Ovary (tissue), 9 donors: ENCODE measurements around the gene DENND6A. TPM values are rescaled to one million over a fixed set of nuclear protein-coding genes. Genes with fewer than 3 reads are reported as not detected.

Source experiments
- DNase-seq, 5 donors: peaks; one replicate each; pipeline ENCODE4 v3.0.0-alpha.2; 2019 to 2020
- H3K27ac ChIP-seq, 2 donors: fragments of 200-600 bp; one replicate each; pipeline versions ENCODE4 v1.5.1 to v1.8.0; 2019 to 2022
- H3K27me3 ChIP-seq: fragments of 200-600 bp; one replicate; pipeline ENCODE4 v1.8.0; 2022
- H3K36me3 ChIP-seq: fragments of 200-600 bp; sonication (generic); one replicate; pipeline ENCODE4 v1.5.1; 2019
- H3K4me1 ChIP-seq: one replicate; pipeline ENCODE4 v1.8.1; 2013; ENCODE audit warnings: mild to moderate bottlenecking, moderate library complexity; ENCODE audit not compliant: insufficient read depth
- H3K4me3 ChIP-seq: fragments of 200-600 bp; sonication (generic); one replicate; pipeline ENCODE4 v1.5.1; 2017
- H3K9me3 ChIP-seq, 2 donors: fragments of 200-600 bp in 1 of 2; sonication (generic) in 1 of 2; one replicate each; pipeline versions ENCODE4 v1.5.1 to v1.8.1; 2013 to 2019; ENCODE audit warnings: mild to moderate bottlenecking in 1 of 2, moderate library complexity in 1 of 2
- CTCF ChIP-seq, 3 donors: fragments of 450-650 bp in 2 of 3; fragments of 200-600 bp in 1 of 3; IDR thresholded peaks; one replicate each; pipeline versions ENCODE4 v1.5.1 to v1.8.0; 2016 to 2022; ENCODE audit warnings: antibody characterized with exemption in 3 of 3, mild to moderate bottlenecking in 1 of 3
- EP300 ChIP-seq: sonication (generic); formaldehyde crosslinking; IDR thresholded peaks from one replicate; pipeline ENCODE4 v1.6.1; 2017; ENCODE audit warnings: antibody characterized with exemption
- POLR2A ChIP-seq: fragments of 450-650 bp; IDR thresholded peaks from one replicate; pipeline ENCODE4 v1.6.1; 2017; ENCODE audit warnings: antibody characterized with exemption, mild to moderate bottlenecking, moderate library complexity
- WGBS, 3 donors: extraction: QIAGEN DNeasy Blood & Tissue Kit in 1 of 3; methylation state at CpG; one replicate each; pipeline versions ENCODE4 v1.1.5 to v1.1.7; 2013 to 2017; 5-methylcytosine and 5-hydroxymethylcytosine counted together
- intact Hi-C, 4 donors: fragments of 100-400 bp; cut with DNase I; formaldehyde crosslinking; loops; one replicate each; pipeline versions ENCODE4 v1.11.0 to v1.15.1; 2022 to 2023
- polyA plus RNA-seq, 2 donors: library from polyadenylated mRNA; stranded (reverse); fragments of 200-250 nt in 1 of 2; fragments of 350-450 nt in 1 of 2; fragmentation: Illumina TruSeq in 1 of 2; extraction: RNeasy Lipid Tissue Mini Kit (QIAGEN cat#74804) in 1 of 2; gene quantifications; one replicate each; pipeline ENCODE4 v1.2.3, GENCODE V29; 2013 to 2014
- total RNA-seq, 7 donors: library from RNA; depleted of rRNA in 2 of 7; stranded (reverse); fragments of >200 nt in 2 of 7; fragmentation: NEBNext Ultra II Directional in 3 of 7; extraction: Animal tissue kit (Norgen Biotek cat#: 25700) in 3 of 7; gene quantifications; one replicate each; pipeline versions ENCODE4 v1.1.0 to v1.2.4, GENCODE V29; 2016 to 2023
- donor health status: DM: no; HTN: no; CAD: no; lungs with moderate emphysema.
- donor health status: DM: no; HTN: no; CAD: no.
- donor health status: Bipolar disorder and iron deficiency.
- donor health status: DM: yes; HTN: yes; CAD: no.
- donor health status: DM: no; HTN: no; CAD: no.
- donor health status: DM: yes; HTN: yes; CAD: no.

Gene DENND6A
- total and polyA plus RNA-seq, 9 donors: 15.5 to 52.4 (median 38.7) TPM

GRCh38 chr3:57670543-57670942, 22.3 kb downstream of the DENND6A start:
- H3K9me3 ChIP-seq: no peaks in the 10 kb centered on the region
- DNase-seq: no peak
- intact Hi-C loops: no loop called here
- H3K4me1 ChIP-seq: peaks cover 4% of the 10 kb centered on the region
- no peaks in the 10 kb centered on the region for H3K36me3 ChIP-seq
- H3K4me3 ChIP-seq: no peak overlapping the region
- TF ChIP-seq POLR2A (no peak), EP300 (no peak), CTCF (IDR thresholded peaks at IDR 0.05) (no peak)
- H3K27me3 ChIP-seq: no peaks in the 10 kb centered on the region
- no peak overlapping the region for H3K27ac ChIP-seq

- Histone ChIP-seq H3K9me3 (no peaks in the 10 kb centered on the region), H3K36me3 (no peaks in the 10 kb centered on the region), H3K4me3 (no peak overlapping the region), H3K4me1 (peaks cover 2% of the 10 kb centered on the region), H3K27ac (no peak overlapping the region), H3K27me3 (no peaks in the 10 kb centered on the region)
- TF ChIP-seq CTCF (IDR thresholded peaks at IDR 0.05) (no peak), POLR2A (no peak), EP300 (no peak)
- intact Hi-C loops: loop anchor here in 1 of 4 donors (10.0 kb wide), 1 partner anchor 103 kb away; no protein-coding TSS in a partner anchor
- DNase-seq: no peak
Observed at GRCh38 chr3:57661404-57661803, 31.5 kb downstream of the DENND6A start.

DNA sequence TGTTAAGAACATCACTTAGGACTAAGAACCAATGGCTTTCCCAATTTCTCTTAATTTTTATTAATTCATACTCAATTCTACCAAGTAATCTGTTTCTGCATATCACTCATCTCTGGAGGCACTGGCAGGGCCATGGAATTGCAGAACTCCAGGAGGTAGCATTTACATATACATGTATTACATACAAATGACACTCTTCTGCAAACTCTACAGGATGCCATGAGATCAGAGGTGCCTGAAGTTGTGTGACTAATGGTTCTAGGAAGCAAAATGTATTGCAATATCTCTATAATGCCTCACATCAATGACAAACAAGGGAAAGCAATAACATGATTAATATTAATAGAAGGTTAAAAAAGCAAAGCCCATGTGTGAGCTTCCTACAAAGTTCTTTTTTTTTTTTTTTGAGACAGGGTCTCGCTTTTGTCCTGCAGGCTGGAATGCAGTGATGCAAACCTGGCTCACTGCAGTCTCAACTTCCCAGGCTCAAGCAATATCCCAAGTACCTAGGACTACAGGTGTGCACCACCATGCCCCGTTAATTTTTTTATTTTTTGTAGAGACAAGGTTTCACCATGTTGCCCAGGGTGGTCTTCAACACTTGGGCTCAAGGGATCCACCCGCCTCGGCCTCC, 33.0 kb downstream of the DENND6A start:
- Histone ChIP-seq H3K9me3 (no peaks in the 10 kb centered on the region), H3K4me3 (no peak overlapping the region), H3K36me3 (no peaks in the 10 kb centered on the region), H3K4me1 (peaks cover 2% of the 10 kb centered on the region), H3K27ac (no peak overlapping the region), H3K27me3 (no peaks in the 10 kb centered on the region)
- intact Hi-C loops: loop anchor here in 1 of 4 donors (10.0 kb wide), 2 partner anchors 105 to 165 kb away; no protein-coding TSS in a partner anchor
- WGBS, 3 donors: 94 to 96% (median 96%) methylated on average over 4 of the region's 4 CpGs
- DNase-seq: no peak
- TF ChIP-seq CTCF (IDR thresholded peaks at IDR 0.05) (no peak), EP300 (no peak), POLR2A (no peak)

DNA sequence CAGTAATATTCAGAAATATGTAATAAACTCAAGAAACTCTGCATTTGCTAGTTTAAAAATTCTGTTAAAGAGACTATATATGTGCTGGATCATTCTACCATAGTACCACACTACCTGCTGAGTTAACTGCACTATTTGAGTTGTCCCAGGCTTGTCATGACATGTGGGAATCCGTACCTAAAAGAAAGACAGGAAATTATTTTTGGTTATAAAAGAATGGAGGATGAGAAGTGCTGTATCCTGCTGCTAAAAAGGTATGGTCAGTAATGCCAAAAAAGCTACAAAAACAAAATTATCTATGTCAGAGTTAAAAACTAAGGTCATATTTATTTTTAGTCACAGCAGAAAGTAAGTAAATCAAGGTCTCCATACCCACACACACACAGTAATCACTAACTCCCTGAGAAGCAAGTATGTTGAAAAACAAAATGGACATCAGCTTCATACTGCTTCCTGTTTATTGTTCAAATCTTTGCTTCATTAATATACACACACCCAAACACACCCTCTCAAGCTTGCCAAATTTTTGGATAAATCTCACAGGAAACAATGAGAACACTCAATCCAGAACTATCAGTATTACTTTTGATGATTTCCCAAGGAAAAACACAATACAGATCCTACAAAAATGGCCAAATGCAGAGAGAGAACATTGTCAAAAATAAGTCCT, 33.7 kb downstream of the DENND6A start:
- TF ChIP-seq POLR2A (no peak), EP300 (no peak), CTCF (IDR thresholded peaks at IDR 0.05) (no peak)
- 15 to 40% (median 23%) methylated on average over 1 of the region's 1 CpG for WGBS, 3 donors
- H3K27me3 ChIP-seq: no peaks in the 10 kb centered on the region
- no peak overlapping the region for H3K27ac ChIP-seq
- no peaks in the 10 kb centered on the region for H3K9me3 ChIP-seq
- H3K36me3 ChIP-seq: no peaks in the 10 kb centered on the region
- no peak overlapping the region for H3K4me3 ChIP-seq
- intact Hi-C loops: loop anchor here in 1 of 4 donors (10.0 kb wide), 1 partner anchor 166 kb away; no protein-coding TSS in a partner anchor
- peaks cover 2% of the 10 kb centered on the region for H3K4me1 ChIP-seq
- no peak for DNase-seq
